Measurements from ENCODE around the gene LHFPL3.

Gene LHFPL3

DNA sequence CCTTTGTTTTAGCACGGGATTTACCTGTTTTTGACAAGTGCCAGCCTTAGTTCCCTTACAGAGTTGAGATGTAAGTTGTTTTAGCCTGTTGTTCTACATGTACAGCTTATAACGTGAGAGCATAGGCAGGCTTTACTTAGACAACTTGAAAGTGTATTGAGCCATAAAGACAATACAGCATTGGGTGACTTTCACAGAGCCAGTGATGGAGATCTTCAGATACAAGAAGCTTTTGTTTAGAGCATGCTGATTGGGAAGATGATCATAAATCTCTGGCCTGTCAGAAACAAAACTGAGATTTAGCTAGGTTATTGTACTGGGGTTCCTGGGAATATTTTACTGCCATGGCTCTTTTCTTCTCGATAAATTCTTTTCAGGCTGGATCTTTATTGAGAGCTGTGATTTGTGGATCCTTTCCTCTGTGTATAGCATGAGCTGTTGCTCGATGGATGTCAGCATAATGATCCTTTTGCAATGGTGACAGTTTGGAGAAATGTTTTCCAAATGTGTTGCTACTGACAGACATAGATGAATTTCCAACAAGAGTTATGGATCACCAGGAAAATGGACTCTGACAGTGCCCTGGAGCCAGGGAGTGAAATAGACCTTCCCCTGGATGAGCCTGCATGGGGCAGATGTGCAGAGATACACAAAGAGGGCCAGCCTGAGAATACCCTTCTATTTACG, 30.2 kb downstream of the LHFPL3 start:
- Histone ChIP-seq H3K36me3 (no peaks in the 10 kb centered on the region), H3K27me3 (ENCODE audit: insufficient read depth, low read depth, severe bottlenecking) (no peaks in the 10 kb centered on the region), H3K4me3 (ENCODE audit: low read depth, low read length) (no peak overlapping the region), H3K27ac (no peak overlapping the region), H3K9me3 (ENCODE audit: severe bottlenecking) (no peaks in the 10 kb centered on the region)
- no peak for DNase-seq
- TF ChIP-seq, protein P1, sequence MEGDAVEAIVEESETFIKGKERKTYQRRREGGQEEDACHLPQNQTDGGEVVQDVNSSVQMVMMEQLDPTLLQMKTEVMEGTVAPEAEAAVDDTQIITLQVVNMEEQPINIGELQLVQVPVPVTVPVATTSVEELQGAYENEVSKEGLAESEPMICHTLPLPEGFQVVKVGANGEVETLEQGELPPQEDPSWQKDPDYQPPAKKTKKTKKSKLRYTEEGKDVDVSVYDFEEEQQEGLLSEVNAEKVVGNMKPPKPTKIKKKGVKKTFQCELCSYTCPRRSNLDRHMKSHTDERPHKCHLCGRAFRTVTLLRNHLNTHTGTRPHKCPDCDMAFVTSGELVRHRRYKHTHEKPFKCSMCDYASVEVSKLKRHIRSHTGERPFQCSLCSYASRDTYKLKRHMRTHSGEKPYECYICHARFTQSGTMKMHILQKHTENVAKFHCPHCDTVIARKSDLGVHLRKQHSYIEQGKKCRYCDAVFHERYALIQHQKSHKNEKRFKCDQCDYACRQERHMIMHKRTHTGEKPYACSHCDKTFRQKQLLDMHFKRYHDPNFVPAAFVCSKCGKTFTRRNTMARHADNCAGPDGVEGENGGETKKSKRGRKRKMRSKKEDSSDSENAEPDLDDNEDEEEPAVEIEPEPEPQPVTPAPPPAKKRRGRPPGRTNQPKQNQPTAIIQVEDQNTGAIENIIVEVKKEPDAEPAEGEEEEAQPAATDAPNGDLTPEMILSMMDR (IDR thresholded peaks at IDR 0.05; ENCODE audit: low read depth, low read length), result no peak

DNA sequence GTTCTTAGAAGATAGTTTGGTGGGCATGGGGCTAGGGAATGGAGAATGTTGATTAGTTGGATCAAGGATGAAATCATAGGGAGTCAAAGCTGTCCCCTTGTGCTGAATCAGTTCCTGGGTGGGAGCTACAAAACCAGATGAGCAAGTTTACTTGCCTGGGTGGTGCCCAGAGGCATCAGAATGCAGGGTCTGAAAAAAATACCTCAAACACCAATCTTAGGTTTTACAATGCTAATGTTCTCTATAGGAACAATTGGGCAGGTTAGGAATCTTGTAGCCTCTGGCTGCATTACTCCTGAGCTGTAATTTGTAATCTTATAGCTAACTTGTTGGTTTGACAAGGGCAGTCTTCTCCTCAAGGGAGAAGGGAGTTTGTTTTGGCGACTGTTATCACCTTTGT, 34.4 kb downstream of the LHFPL3 start:
- no peaks in the 10 kb centered on the region for H3K36me3 ChIP-seq
- H3K9me3 ChIP-seq (ENCODE audit: severe bottlenecking), result no peaks in the 10 kb centered on the region
- H3K27me3 ChIP-seq (ENCODE audit: insufficient read depth, low read depth, severe bottlenecking), result no peaks in the 10 kb centered on the region
- DNase-seq, result no peak
- TF ChIP-seq, protein P1 (IDR thresholded peaks at IDR 0.05; ENCODE audit: low read depth, low read length), result no peak
- H3K4me3 ChIP-seq (ENCODE audit: low read depth, low read length), result no peak overlapping the region
- H3K27ac ChIP-seq, result no peak overlapping the region

DNA sequence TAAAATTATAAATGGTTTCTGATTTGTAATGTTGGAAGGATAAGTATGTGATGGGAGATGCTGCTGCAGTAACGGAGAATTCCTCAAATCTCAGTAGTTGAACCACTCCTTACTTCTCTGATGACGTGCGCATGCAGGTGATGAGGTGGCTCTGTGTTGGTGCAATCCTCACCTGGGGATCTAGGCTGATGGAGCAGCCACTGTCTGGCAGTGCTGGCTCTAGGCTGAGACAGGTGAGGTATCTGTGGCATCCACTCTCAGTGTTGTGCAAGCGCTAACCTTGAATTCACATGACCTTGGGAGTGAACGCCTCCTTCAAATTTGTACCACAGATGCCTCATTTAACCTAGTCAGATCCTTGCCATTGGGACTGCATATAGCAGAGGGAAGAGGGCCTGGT, 35.0 kb downstream of the LHFPL3 start:
- no peaks in the 10 kb centered on the region for H3K36me3 ChIP-seq
- H3K27me3 ChIP-seq (ENCODE audit: insufficient read depth, low read depth, severe bottlenecking), result no peaks in the 10 kb centered on the region
- no peak overlapping the region for H3K4me3 ChIP-seq (ENCODE audit: low read depth, low read length)
- no peaks in the 10 kb centered on the region for H3K9me3 ChIP-seq (ENCODE audit: severe bottlenecking)
- TF ChIP-seq, protein P1 (IDR thresholded peaks at IDR 0.05; ENCODE audit: low read depth, low read length), result no peak
- no peak for DNase-seq
- H3K27ac ChIP-seq, result no peak overlapping the region

DNA sequence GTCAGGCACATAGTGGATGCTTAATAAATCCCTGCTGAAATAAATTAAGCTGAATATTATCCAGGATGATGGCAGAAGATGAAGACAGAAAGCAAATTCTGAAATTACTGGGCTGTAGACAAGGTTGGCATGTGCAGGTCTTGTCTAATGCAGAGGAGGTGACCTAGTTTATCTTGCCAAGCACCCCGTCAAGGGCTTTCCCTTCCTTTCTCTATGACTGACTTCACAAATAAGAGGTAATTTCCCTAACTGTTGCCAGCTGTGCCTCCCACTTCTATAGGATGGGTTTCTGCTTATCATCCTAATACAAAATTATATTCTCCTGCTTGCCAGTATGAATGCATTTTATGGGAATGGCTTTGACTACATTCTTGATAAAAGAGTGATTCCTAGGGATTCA, 38.0 kb downstream of the LHFPL3 start:
- no peaks in the 10 kb centered on the region for H3K36me3 ChIP-seq
- no peaks in the 10 kb centered on the region for H3K9me3 ChIP-seq (ENCODE audit: severe bottlenecking)
- no peaks in the 10 kb centered on the region for H3K27me3 ChIP-seq (ENCODE audit: insufficient read depth, low read depth, severe bottlenecking)
- H3K4me3 ChIP-seq (ENCODE audit: low read depth, low read length), result no peak overlapping the region
- TF ChIP-seq, protein P1 (IDR thresholded peaks at IDR 0.05; ENCODE audit: low read depth, low read length), result no peak
- H3K27ac ChIP-seq, result no peak overlapping the region
- DNase-seq, result no peak

DNA sequence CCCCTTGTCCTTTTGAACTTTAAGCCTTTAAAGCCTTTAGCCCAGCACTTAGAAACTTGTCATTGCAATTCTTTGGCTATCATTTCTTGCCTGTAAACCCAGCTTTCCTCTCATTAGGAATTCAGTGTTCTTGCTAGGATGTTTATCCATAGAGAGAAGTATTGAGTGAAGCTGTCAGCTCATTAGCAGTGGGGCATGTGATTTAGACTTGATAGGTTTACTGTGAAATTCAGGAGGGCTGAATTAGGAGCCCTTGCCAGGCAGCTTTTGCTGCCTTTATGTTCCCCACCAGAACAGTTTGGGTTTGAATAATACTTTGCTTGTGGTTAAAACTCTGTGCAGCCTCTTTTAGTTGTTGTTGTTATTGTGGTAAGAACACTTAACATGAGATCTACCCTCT, 39.5 kb downstream of the LHFPL3 start:
- TF ChIP-seq, protein P1 (IDR thresholded peaks at IDR 0.05; ENCODE audit: low read depth, low read length), result no peak
- no peak overlapping the region for H3K27ac ChIP-seq
- H3K4me3 ChIP-seq (ENCODE audit: low read depth, low read length), result no peak overlapping the region
- no peaks in the 10 kb centered on the region for H3K27me3 ChIP-seq (ENCODE audit: insufficient read depth, low read depth, severe bottlenecking)
- DNase-seq, result no peak
- no peaks in the 10 kb centered on the region for H3K36me3 ChIP-seq
- no peaks in the 10 kb centered on the region for H3K9me3 ChIP-seq (ENCODE audit: severe bottlenecking)
